Activated T-cell treated with anti-CD3 and anti-CD28 coated beads for 4 hours (primary cell): ENCODE measurements around the gene TDG.
"Not testable (repeated sequence)": the region's sequence is repeated elsewhere in the genome, so short reads cannot be mapped to it uniquely, and the experiment has no call there.

Experiments used
- DNase-seq: peaks from one replicate; pipeline ENCODE4 v3.0.0-alpha.2; 2020

TDG gene

DNA sequence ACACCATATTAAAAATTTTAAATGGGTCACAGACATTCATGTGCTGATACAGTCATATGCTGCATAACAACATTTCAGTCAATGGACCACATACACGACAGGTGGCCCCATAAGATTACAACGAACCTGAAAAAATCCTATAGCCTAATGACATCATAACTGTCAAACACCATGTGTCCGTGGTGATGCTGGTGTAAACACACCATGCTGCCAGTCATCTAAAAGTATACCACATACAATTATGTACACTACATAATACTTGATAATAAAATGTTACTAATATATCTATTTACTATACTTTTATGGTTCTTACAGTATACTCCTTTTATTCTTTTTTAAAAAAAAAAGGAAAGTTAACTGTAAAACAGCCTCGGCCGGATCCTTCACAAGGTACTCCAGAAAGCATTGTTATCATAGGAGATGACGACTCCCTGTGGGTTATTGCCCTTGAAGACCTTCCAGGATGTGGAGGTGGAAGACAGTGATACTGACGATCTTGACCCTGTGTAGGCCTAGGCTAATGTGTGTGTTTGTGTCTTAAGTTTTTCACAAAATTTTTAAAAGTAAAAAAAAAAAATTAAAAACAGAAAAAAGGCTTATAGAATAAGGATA, 5.0 kb upstream of the TDG start:
- DNase-seq = no peak

DNA sequence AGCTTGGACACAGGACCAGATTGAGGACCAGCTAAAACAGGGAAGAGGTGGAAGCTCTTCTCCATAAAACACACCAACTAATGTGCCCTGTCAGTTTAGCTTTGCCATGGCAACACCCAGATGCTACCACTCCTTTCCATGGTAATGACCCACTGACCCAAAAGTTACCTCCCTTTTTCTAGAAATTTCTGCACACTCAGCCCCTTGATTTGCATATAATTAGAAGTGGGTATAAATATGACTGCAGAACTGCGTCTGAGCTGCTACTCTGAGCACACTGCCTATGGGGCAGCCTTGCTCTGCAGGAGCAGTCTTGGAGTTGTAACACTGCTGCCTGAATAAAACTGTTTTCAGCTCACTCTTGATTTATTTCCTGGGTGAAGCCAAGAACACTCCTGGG, 3.2 kb upstream of the TDG start:
- no peak for DNase-seq

GRCh38 chr12:103964805-103965204, 867 bp upstream of the TDG start:
- no peak for DNase-seq

DNA sequence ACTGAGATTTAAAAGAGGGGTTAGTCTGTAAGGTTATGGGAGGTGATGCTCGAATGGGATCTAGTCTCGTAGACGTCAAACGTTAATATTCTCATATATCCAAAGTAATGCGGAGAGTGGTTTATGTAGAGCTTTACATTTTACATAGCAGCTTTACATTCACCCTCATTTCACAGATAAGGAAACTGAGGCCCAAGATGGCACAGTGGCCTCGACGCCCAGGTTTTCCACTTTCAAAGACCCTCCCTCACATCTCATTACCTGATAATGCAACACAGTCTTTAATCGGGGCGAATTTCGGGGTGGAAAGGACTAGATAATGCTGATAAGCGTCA, 450 bp upstream of the TDG start:
- DNase-seq = no peak

GRCh38 chr12:103966736-103967135, 1.1 kb downstream of the TDG start:
- no peak for DNase-seq

GRCh38 chr12:103969391-103969790, 3.7 kb downstream of the TDG start:
- DNase-seq = no peak

DNA sequence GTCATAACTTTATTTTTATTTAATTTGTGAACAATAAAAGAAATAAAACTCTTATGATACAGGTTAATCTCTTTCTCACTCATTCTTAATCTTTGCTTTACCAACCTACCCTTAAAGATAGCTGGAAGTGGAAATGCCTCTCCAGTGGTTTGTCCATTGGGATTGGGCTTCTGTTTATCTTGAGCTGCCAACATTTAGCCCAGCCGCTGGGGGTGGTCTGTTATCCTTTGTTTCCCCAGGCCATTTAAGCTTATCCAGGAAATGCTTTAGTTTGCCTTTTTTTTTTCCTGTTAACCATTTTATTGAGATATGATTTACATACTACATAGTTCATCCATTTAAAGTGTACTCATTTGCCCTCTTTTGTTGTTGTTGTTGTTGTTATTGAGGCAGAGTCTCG, 8.2 kb downstream of the TDG start:
- DNase-seq = no peak

DNA sequence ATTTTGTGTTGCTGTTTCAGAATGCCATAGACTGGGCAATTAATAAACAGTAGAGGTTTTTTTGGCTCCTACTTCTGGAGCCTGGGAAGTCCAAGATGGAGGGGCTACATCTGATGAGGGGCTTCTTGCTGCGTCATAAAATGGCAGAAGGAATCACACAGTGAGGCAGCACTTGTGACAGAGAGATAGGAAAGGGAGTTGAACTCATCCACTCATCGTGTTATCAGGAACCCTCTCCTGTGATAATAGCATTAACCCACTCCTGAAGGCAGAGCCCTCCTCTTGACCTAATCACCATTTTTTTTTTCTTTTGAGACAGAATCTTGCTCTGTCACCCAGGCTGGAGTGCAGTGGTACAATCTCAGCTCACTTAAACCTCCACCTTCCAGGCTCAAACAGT, 9.7 kb downstream of the TDG start:
- no peak for DNase-seq

GRCh38 chr12:103978384-103978982, 12.8 kb downstream of the TDG start:
- no peak for DNase-seq

GRCh38 chr12:103986829-103987228, 21.2 kb downstream of the TDG start:
- no peak for DNase-seq

GRCh38 chr12:103994235-103994634, 28.6 kb downstream of the TDG start:
- DNase-seq = no peak

GRCh38 chr12:103996595-103996994, 30.9 kb downstream of the TDG start:
- DNase-seq = no peak

GRCh38 chr12:103997286-103997900, 31.7 kb downstream of the TDG start:
- no peak for DNase-seq

DNA sequence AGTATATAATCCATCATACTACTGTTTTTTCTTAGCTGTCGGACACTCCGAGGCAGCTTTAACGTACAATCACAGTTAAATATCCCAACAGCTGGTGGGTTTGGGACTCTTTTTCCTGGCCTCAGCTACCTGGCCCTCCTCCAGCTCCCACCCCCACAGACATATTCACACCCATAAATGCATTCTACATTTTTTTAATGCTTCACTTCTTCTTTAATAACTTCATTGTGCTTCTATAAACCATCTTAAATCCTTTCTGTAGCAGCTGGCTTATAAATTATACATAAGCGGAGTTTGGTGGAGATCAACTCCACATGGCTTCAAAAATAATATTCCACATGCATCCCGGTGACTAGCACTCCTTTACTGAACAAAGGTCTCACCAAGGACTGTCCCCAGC, 33.3 kb downstream of the TDG start:
- no peak for DNase-seq

DNA sequence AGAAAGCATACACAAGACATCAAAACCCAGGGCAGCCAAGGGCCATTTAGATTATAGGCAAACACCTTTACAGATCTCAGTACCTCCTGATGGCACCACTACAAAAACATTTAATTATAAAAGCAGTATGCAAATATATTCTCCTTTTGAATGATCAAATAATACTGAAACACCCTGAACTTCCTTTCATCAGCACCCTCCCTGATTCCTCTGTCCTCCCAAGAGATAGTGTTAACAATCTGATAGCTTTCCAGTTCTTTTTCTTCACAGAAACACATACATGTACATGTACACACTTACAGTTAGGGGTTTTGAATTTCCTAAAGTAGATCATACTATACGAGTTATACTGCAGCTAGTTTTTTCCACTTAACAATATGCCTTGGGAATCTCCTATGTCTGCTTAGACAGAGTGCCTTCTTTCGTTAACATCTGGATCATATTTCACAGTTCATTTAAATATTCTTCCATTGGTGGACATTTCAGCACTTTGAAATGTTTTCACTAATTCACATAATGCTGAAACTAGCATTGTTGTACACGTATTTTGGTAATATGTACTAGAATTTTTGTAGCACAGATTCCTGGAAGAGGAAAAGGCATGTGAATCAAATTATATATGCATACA, 35.2 kb downstream of the TDG start:
- no peak for DNase-seq

- DNase-seq = no peak
Measured at GRCh38 chr12:104002686-104003085, 37.0 kb downstream of the TDG start.

- no peak for DNase-seq
Measured at GRCh38 chr12:104003596-104003995, 37.9 kb downstream of the TDG start.

GRCh38 chr12:104006929-104007328, 41.3 kb downstream of the TDG start:
- no peak for DNase-seq

DNA sequence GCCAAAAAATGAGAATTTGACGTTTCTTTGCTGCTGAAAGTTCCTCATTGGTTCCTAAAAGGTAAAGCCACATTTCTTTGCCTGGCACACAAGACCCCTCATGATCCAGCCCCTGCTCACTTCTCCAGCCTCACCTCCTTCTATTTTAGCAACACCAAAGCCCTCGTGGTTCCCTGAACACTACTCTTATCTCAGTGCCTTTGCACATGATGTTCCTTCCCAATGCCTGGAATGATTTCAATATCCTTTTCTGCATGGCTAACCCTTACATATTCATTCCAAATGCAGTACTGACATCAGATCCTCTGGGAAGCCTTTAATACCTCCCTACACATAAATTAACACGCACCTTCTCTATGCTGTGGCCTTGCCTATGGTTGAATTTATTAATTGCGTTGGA, 44.4 kb downstream of the TDG start:
- no peak for DNase-seq

DNA sequence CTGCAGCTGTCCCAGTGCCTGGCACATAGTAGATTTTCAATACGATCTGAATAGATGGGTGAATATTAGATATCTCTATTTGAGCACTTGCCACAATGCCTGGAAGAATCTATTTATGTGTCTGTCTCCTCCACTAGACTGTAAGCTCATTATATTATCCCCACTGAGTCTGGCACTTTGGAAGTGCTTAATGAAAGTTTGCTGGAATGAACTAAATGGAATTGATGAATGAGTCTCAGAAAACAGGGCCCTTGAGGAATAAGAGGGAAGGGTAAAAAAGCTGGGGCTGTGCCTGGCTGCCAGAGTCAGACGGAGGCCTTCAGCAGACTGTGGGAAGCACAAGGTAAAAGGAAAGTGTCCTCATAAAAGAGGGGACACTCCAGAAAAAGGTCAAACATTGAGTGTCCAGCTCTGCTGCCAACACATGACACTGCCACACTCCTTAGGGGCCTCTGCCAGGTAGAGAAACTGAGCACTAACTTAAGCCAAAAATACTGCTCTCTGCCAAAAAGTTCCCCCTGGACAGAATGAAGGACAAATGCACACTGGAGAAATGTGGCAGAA, 45.0 kb downstream of the TDG start:
- no peak for DNase-seq

DNA sequence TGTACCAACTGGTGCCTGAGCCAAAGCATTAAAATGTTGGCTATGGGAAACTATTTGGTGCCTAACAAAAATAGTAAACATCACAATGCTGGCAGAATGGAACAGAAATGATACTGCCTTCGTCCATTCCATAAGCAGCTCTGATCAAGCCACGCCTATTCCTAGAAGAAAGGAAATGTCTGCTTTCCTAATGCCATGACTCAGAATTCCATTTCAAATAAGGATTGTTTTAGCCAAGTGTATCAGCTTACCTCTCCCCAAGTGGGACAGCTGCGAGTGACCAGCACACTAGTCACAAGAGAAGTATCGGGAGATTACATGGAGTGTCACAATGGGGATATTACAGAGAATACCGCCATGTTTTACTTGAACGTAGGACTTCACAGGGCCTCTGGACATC, 45.6 kb downstream of the TDG start:
- DNase-seq = no peak

GRCh38 chr12:104012331-104012730, 46.7 kb downstream of the TDG start:
- no peak for DNase-seq

DNA sequence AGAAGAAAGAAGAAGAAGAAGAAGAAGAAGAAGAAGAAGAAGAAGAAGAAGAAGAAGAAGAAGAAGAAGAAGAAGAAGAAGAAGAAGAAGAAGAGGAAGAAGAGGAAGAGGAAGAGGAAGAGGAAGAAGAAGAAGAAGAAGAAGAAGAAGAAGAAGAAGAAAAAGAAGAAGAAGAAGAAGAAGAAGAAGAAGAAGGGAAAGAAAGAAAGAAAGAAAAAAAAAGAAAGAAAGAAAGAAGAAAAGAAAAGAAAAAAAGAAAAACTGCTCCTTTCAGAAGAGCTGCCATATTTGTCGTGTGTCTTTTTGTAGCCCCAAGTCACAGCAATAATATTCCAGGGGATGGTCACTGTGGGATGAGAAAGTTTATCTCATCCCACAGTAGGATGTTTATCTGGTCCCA, 56.2 kb downstream of the TDG start:
- DNase-seq = not testable (repeated sequence)

DNA sequence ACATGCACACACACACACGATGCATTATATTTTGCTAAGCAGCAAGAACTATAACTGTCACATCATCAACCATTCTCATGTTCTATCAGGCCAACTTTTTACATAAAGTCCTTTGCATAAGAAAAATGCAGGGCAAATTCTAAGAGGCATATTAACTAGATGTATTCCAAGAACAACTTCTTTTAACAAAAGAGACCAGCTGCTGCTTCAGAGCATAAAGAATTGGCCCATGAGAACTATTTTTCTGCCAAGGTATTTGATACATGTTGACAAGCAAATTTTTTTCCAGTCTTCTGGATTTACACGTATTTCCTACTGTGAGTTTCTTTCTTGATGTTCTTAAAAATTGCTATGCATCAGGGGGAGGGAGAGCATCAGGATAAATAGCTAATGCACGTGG, 57.1 kb downstream of the TDG start:
- no peak for DNase-seq
